ENCODE data around the gene PDE8A. TPM values are rescaled to one million over a fixed set of nuclear protein-coding genes. Genes with fewer than 3 reads are reported as not detected.

Gene PDE8A
- total RNA-seq, 1 donor from 2014 or later: 49.6 TPM

- Histone ChIP-seq H3K27me3 (ENCODE audit: control insufficient read depth in 3 of 3, insufficient read depth in 3 of 3, low read length in 3 of 3) (no peaks in the 10 kb centered on the region), H3K4me1 (ENCODE audit: control insufficient read depth in 3 of 3, insufficient read depth in 3 of 3, low read length in 3 of 3) (no peaks in the 10 kb centered on the region), H3K36me3 (ENCODE audit: control insufficient read depth in 3 of 3, insufficient read depth in 3 of 3, low read length in 3 of 3) (peaks cover 26 to 42% (median 28%) of the 10 kb centered on the region in 3 donors), H3K27ac (ENCODE audit: low read depth, low read length) (no peak overlapping the region), H3K4me3 (ENCODE audit: low read length in 3 of 3) (no peak overlapping the region), H3K9ac (ENCODE audit: low read depth in 1 of 3, low read length in 3 of 3) (no peak overlapping the region), H3K9me3 (ENCODE audit: control insufficient read depth in 3 of 3, low read length in 3 of 3) (no peaks in the 10 kb centered on the region)
These were observed 113.0 kb downstream of the PDE8A start for GRCh38 chr15:85094685-85095084.

DNA sequence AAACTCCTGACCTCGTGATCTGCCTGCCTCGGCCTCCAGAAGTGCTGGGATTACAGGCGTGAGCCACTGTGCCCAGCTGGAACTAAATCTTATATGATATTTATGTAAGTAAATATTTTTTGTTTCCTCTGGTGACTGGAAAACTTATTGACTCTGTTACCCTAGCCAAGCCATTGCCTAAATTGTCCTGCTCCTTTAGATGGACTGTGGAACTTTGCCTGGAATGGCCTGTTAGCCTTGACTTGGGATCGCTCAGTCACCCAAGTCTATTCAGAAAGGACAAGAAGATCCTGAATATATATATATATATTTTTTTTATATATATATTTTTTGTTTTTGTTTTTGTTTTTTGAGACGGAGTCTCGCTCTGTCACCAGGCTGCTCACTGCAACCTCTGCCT, 113.9 kb downstream of the PDE8A start:
- no peak overlapping the region for H3K9ac ChIP-seq (ENCODE audit: low read depth in 1 of 3, low read length in 3 of 3)
- no peaks in the 10 kb centered on the region for H3K9me3 ChIP-seq (ENCODE audit: control insufficient read depth in 3 of 3, low read length in 3 of 3)
- H3K27ac ChIP-seq (ENCODE audit: low read depth, low read length): no peak overlapping the region
- no peaks in the 10 kb centered on the region for H3K27me3 ChIP-seq (ENCODE audit: control insufficient read depth in 3 of 3, insufficient read depth in 3 of 3, low read length in 3 of 3)
- peaks cover 24 to 46% (median 29%) of the 10 kb centered on the region in 3 donors for H3K36me3 ChIP-seq (ENCODE audit: control insufficient read depth in 3 of 3, insufficient read depth in 3 of 3, low read length in 3 of 3)
- H3K4me1 ChIP-seq (ENCODE audit: control insufficient read depth in 3 of 3, insufficient read depth in 3 of 3, low read length in 3 of 3): no peaks in the 10 kb centered on the region
- no peak overlapping the region for H3K4me3 ChIP-seq (ENCODE audit: low read length in 3 of 3)

DNA sequence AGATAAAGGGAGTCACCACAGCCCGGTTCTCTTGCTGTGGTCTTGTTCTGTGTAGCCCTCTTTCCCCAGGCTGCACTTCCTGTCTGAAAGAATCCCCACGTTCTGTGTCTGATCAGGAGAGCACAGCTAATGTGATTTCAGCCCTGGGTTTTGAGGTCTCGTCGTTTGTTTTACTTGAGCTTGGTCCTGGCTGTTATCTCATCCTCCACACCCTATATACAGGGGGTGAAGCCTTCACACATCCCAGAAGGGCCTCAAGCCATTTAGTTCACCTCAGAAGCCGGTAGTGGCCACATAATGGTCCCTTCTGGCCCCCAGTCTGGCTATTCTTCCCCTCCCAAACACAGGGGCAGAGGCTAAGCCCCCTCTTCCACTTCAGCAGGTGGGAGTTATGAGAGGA, 115.6 kb downstream of the PDE8A start:
- Histone ChIP-seq H3K27ac (ENCODE audit: low read depth, low read length) (no peak overlapping the region), H3K27me3 (ENCODE audit: control insufficient read depth in 3 of 3, insufficient read depth in 3 of 3, low read length in 3 of 3) (no peaks in the 10 kb centered on the region), H3K36me3 (ENCODE audit: control insufficient read depth in 3 of 3, insufficient read depth in 3 of 3, low read length in 3 of 3) (peaks cover 21 to 45% (median 27%) of the 10 kb centered on the region in 3 donors), H3K9me3 (ENCODE audit: control insufficient read depth in 3 of 3, low read length in 3 of 3) (no peaks in the 10 kb centered on the region), H3K4me3 (ENCODE audit: low read length in 3 of 3) (no peak overlapping the region), H3K4me1 (ENCODE audit: control insufficient read depth in 3 of 3, insufficient read depth in 3 of 3, low read length in 3 of 3) (no peaks in the 10 kb centered on the region), H3K9ac (ENCODE audit: low read depth in 1 of 3, low read length in 3 of 3) (no peak overlapping the region)

GRCh38 chr15:85097725-85098124, 116.1 kb downstream of the PDE8A start:
- Histone ChIP-seq H3K27ac (ENCODE audit: low read depth, low read length) (no peak overlapping the region), H3K4me3 (ENCODE audit: low read length in 3 of 3) (no peak overlapping the region), H3K36me3 (ENCODE audit: control insufficient read depth in 3 of 3, insufficient read depth in 3 of 3, low read length in 3 of 3) (peaks cover 17 to 40% (median 22%) of the 10 kb centered on the region in 3 donors), H3K27me3 (ENCODE audit: control insufficient read depth in 3 of 3, insufficient read depth in 3 of 3, low read length in 3 of 3) (no peaks in the 10 kb centered on the region), H3K9me3 (ENCODE audit: control insufficient read depth in 3 of 3, low read length in 3 of 3) (no peaks in the 10 kb centered on the region), H3K4me1 (ENCODE audit: control insufficient read depth in 3 of 3, insufficient read depth in 3 of 3, low read length in 3 of 3) (no peaks in the 10 kb centered on the region), H3K9ac (ENCODE audit: low read depth in 1 of 3, low read length in 3 of 3) (no peak overlapping the region)

GRCh38 chr15:85099195-85099803, 117.6 kb downstream of the PDE8A start:
- no peak overlapping the region for H3K9ac ChIP-seq (ENCODE audit: low read depth in 1 of 3, low read length in 3 of 3)
- H3K4me1 ChIP-seq (ENCODE audit: control insufficient read depth in 3 of 3, insufficient read depth in 3 of 3, low read length in 3 of 3): no peaks in the 10 kb centered on the region
- H3K36me3 ChIP-seq (ENCODE audit: control insufficient read depth in 3 of 3, insufficient read depth in 3 of 3, low read length in 3 of 3): peaks cover 15 to 31% (median 20%) of the 10 kb centered on the region in 3 donors
- H3K27ac ChIP-seq (ENCODE audit: low read depth, low read length): no peak overlapping the region
- no peaks in the 10 kb centered on the region for H3K9me3 ChIP-seq (ENCODE audit: control insufficient read depth in 3 of 3, low read length in 3 of 3)
- no peak overlapping the region for H3K4me3 ChIP-seq (ENCODE audit: low read length in 3 of 3)
- H3K27me3 ChIP-seq (ENCODE audit: control insufficient read depth in 3 of 3, insufficient read depth in 3 of 3, low read length in 3 of 3): no peaks in the 10 kb centered on the region

GRCh38 chr15:85100186-85100937, 118.7 kb downstream of the PDE8A start:
- Histone ChIP-seq H3K4me1 (ENCODE audit: control insufficient read depth in 3 of 3, insufficient read depth in 3 of 3, low read length in 3 of 3) (no peaks in the 10 kb centered on the region), H3K9ac (ENCODE audit: low read depth in 1 of 3, low read length in 3 of 3) (no peak overlapping the region), H3K9me3 (ENCODE audit: control insufficient read depth in 3 of 3, low read length in 3 of 3) (no peaks in the 10 kb centered on the region), H3K36me3 (ENCODE audit: control insufficient read depth in 3 of 3, insufficient read depth in 3 of 3, low read length in 3 of 3) (peaks cover 15 to 26% (median 20%) of the 10 kb centered on the region in 3 donors), H3K27ac (ENCODE audit: low read depth, low read length) (no peak overlapping the region), H3K27me3 (ENCODE audit: control insufficient read depth in 3 of 3, insufficient read depth in 3 of 3, low read length in 3 of 3) (no peaks in the 10 kb centered on the region), H3K4me3 (ENCODE audit: low read length in 3 of 3) (no peak overlapping the region)

- Histone ChIP-seq H3K4me1 (ENCODE audit: control insufficient read depth in 3 of 3, insufficient read depth in 3 of 3, low read length in 3 of 3) (no peaks in the 10 kb centered on the region), H3K27ac (ENCODE audit: low read depth, low read length) (no peak overlapping the region), H3K9ac (ENCODE audit: low read depth in 1 of 3, low read length in 3 of 3) (no peak overlapping the region), H3K36me3 (ENCODE audit: control insufficient read depth in 3 of 3, insufficient read depth in 3 of 3, low read length in 3 of 3) (peaks cover 10 to 15% (median 12%) of the 10 kb centered on the region in 3 donors), H3K9me3 (ENCODE audit: control insufficient read depth in 3 of 3, low read length in 3 of 3) (no peaks in the 10 kb centered on the region), H3K4me3 (ENCODE audit: low read length in 3 of 3) (no peak overlapping the region), H3K27me3 (ENCODE audit: control insufficient read depth in 3 of 3, insufficient read depth in 3 of 3, low read length in 3 of 3) (no peaks in the 10 kb centered on the region)
These were observed 122.9 kb downstream of the PDE8A start for GRCh38 chr15:85104584-85104983.

DNA sequence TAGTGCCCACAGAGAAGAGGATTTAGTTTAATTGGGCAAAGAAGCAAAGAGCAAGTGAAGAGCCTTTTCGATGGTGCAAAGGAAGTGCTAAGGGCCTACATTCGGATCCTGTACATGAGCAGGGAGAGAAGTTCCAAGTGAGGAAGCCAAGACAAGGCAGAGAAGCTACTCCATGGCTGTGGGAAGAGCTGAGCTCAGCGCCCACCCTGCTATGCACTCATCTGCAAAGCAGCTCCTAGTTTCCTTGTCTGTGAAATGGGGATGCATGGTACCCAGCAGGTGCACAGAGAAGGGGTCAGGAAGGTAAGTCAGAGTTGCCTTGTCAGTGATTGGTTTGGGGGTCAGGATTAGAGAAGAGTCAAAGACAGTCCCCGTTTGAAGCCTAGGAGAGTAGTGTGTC, 126.5 kb downstream of the PDE8A start:
- no peak overlapping the region for H3K27ac ChIP-seq (ENCODE audit: low read depth, low read length)
- no peaks in the 10 kb centered on the region for H3K9me3 ChIP-seq (ENCODE audit: control insufficient read depth in 3 of 3, low read length in 3 of 3)
- H3K4me1 ChIP-seq (ENCODE audit: control insufficient read depth in 3 of 3, insufficient read depth in 3 of 3, low read length in 3 of 3): no peaks in the 10 kb centered on the region
- no peak overlapping the region for H3K4me3 ChIP-seq (ENCODE audit: low read length in 3 of 3)
- H3K27me3 ChIP-seq (ENCODE audit: control insufficient read depth in 3 of 3, insufficient read depth in 3 of 3, low read length in 3 of 3): no peaks in the 10 kb centered on the region
- H3K9ac ChIP-seq (ENCODE audit: low read depth in 1 of 3, low read length in 3 of 3): no peak overlapping the region
- H3K36me3 ChIP-seq (ENCODE audit: control insufficient read depth in 3 of 3, insufficient read depth in 3 of 3, low read length in 3 of 3): peaks cover 3 to 12% (median 9%) of the 10 kb centered on the region in 3 donors

- H3K27ac ChIP-seq (ENCODE audit: low read depth, low read length): no peak overlapping the region
- no peak overlapping the region for H3K4me3 ChIP-seq (ENCODE audit: low read length in 3 of 3)
- H3K9ac ChIP-seq (ENCODE audit: low read depth in 1 of 3, low read length in 3 of 3): no peak overlapping the region
- no peaks in the 10 kb centered on the region for H3K9me3 ChIP-seq (ENCODE audit: control insufficient read depth in 3 of 3, low read length in 3 of 3)
- H3K27me3 ChIP-seq (ENCODE audit: control insufficient read depth in 3 of 3, insufficient read depth in 3 of 3, low read length in 3 of 3): no peaks in the 10 kb centered on the region
- H3K4me1 ChIP-seq (ENCODE audit: control insufficient read depth in 3 of 3, insufficient read depth in 3 of 3, low read length in 3 of 3): no peaks in the 10 kb centered on the region
- H3K36me3 ChIP-seq (ENCODE audit: control insufficient read depth in 3 of 3, insufficient read depth in 3 of 3, low read length in 3 of 3): peaks cover 9 to 22% (median 12%) of the 10 kb centered on the region in 3 donors
These were observed 127.7 kb downstream of the PDE8A start for GRCh38 chr15:85109333-85109732.

DNA sequence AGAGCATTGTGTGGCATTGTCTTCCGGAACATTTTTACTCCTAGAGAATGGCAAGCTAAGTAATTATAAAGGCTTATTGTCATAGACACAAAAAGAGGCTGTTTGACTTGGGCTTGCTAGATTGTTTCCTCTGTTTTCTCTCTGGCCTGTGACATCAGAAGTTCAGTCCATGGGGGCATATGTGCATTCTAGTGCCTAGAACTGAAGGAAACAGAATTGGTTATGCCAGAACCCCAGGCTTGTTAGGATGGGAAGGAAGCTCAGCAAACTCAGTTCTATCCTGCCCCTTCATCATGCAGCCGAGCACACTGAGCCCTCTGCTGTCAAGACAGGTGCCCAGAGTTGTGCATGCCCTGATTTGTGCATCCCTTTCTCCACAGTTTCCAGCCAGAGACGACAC, 131.3 kb downstream of the PDE8A start:
- no peak overlapping the region for H3K9ac ChIP-seq (ENCODE audit: low read depth in 1 of 3, low read length in 3 of 3)
- H3K36me3 ChIP-seq (ENCODE audit: control insufficient read depth in 3 of 3, insufficient read depth in 3 of 3, low read length in 3 of 3): peaks cover 33 to 42% (median 36%) of the 10 kb centered on the region in 3 donors
- no peak overlapping the region for H3K4me3 ChIP-seq (ENCODE audit: low read length in 3 of 3)
- no peak overlapping the region for H3K27ac ChIP-seq (ENCODE audit: low read depth, low read length)
- H3K9me3 ChIP-seq (ENCODE audit: control insufficient read depth in 3 of 3, low read length in 3 of 3): no peaks in the 10 kb centered on the region
- H3K27me3 ChIP-seq (ENCODE audit: control insufficient read depth in 3 of 3, insufficient read depth in 3 of 3, low read length in 3 of 3): no peaks in the 10 kb centered on the region
- peaks cover 0 to 4% (median 2%) of the 10 kb centered on the region in 3 donors for H3K4me1 ChIP-seq (ENCODE audit: control insufficient read depth in 3 of 3, insufficient read depth in 3 of 3, low read length in 3 of 3)

All from skeletal muscle tissue (tissue), 4 donors.